BJ (cell line): ENCODE results near the gene COG5. TPM values are rescaled to one million over a fixed set of nuclear protein-coding genes. Genes with fewer than 3 reads are reported as not detected.
"Not testable (repeated sequence)": the region's sequence is repeated elsewhere in the genome, so short reads cannot be mapped to it uniquely, and the experiment has no call there.

Source experiments
- CTCF ChIA-PET: fragments of 350-600 bp; formaldehyde crosslinking; extraction: SDS; loops from one replicate; lab custom pipeline; 2021; ENCODE audit warnings: antibody characterized with exemption, inconsistent platforms; lab: Yijun Ruan, JAX
- POLR2A ChIA-PET: fragments of 300-600 bp; sonication (Branson Sonifier 250); formaldehyde crosslinking; extraction: SDS; loops from one replicate; lab custom pipeline; 2021; ENCODE audit warnings: antibody characterized with exemption; lab: Charles Lee
- DNase-seq: peaks from one replicate; pipeline ENCODE4 v3.0.0-alpha.2; 2011; ENCODE audit warnings: low read depth
- H3K27me3 ChIP-seq: 2 replicates; pipeline ENCODE4 v1.6.0; 2011; ENCODE audit warnings: low read length; ENCODE audit not compliant: control insufficient read depth, insufficient read depth
- H3K36me3 ChIP-seq: 2 replicates; pipeline ENCODE4 v1.5.1; 2011; ENCODE audit warnings: low read length; ENCODE audit not compliant: control insufficient read depth, insufficient read depth
- H3K4me3 ChIP-seq: 2 replicates; pipeline ENCODE4 v1.5.1; 2011; ENCODE audit warnings: low read depth, mild to moderate bottlenecking, control low read depth, low read length
- polyA plus RNA-seq: library from polyadenylated mRNA; depleted of rRNA; stranded (reverse); fragments of >200 nt; gene quantifications from 2 replicates; pipeline ENCODE4 v1.2.3, GENCODE V29; 2011
- TF ChIP-seq, protein P1 (sequence below): IDR thresholded peaks from 2 replicates; pipeline ENCODE4 v1.5.1; 2011; ENCODE audit warnings: low read depth, mild to moderate bottlenecking, control low read depth, inconsistent platforms, low read length, moderate library complexity; ENCODE audit not compliant: insufficient read depth

Gene COG5
- polyA plus RNA-seq, 1 experiment, result 20.5 TPM

DNA sequence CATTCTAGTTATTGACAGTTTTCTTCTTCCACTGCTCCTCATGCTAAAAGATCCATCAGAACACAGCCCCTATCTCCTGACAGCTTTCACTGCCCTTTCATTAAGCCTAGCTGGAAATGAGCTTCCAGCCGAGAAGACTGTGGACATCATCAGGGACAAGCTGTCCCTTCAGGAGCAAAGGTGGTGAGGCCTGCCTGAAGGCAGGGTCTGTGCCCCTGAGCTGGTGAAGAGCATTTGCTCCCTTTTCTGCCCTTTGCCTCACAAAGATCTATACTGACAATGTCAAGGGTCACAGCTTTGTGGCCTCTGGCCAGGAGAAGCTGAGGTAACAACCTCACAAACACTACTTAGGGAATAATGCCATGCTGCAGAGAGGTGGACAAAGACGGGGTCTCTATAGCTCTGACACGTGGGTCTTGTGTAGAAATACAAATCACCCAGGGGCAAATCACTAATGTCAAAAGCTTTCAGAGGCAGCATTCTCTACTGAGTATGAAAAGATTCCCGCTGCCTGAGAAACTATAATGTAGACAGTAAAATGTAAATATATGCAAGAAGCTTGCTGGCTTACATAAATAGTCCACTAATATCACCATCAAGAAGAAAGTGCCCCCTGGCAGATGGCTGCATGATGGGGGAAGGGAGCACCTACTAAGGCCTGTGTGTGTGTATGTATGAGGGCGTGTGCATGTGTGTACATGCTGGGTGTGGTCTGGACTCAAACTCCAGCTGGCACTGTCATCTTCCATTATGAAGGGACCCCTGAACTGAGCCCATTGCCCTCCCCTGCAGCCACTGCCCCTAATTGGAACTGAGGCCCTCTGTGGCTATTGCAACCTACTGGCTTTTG lies 339.1 kb downstream of the COG5 start:
- CTCF ChIA-PET, result interaction anchor here (0.6 kb wide), 1 partner anchor 18 kb away, joined by 3 read pairs; no protein-coding TSS in a partner anchor
- H3K4me3 ChIP-seq, result no peak overlapping the region
- POLR2A ChIA-PET, result no interaction called here

DNA sequence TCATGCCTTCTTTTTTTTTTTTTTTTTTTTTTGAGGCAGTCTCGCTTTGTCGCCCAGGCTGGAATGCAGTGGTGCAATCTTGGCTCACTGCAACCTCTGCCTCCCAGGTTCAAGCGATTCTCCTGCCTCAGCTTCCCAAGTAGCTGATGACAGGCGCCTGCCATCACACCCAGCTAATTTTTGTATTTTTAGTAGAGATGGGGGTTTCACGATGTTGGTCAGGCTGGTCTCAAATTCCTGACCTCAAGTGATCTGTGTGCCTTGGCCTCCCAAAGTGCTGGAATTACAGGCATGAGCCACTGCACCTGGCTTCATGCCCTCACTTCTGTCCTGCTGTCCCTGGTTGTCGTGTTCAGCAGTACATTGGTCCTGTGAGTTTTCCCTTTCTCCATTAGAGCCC lies 342.9 kb downstream of the COG5 start:
- DNase-seq, POLR2A ChIA-PET, H3K4me3 ChIP-seq, H3K36me3 ChIP-seq, H3K27me3 ChIP-seq: not testable (repeated sequence)
- CTCF ChIA-PET, result interaction anchor here (1.4 kb wide), 1 partner anchor 8 kb away, joined by 4 read pairs; no protein-coding TSS in a partner anchor

More for the DNA sequence above, 339.1 kb downstream of the COG5 start:
- Histone ChIP-seq H3K27me3 (no peaks in the 10 kb centered on the region), H3K36me3 (no peaks in the 10 kb centered on the region)
- TF ChIP-seq, protein P1, sequence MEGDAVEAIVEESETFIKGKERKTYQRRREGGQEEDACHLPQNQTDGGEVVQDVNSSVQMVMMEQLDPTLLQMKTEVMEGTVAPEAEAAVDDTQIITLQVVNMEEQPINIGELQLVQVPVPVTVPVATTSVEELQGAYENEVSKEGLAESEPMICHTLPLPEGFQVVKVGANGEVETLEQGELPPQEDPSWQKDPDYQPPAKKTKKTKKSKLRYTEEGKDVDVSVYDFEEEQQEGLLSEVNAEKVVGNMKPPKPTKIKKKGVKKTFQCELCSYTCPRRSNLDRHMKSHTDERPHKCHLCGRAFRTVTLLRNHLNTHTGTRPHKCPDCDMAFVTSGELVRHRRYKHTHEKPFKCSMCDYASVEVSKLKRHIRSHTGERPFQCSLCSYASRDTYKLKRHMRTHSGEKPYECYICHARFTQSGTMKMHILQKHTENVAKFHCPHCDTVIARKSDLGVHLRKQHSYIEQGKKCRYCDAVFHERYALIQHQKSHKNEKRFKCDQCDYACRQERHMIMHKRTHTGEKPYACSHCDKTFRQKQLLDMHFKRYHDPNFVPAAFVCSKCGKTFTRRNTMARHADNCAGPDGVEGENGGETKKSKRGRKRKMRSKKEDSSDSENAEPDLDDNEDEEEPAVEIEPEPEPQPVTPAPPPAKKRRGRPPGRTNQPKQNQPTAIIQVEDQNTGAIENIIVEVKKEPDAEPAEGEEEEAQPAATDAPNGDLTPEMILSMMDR, result no peak
- DNase-seq, result no peak

DNA sequence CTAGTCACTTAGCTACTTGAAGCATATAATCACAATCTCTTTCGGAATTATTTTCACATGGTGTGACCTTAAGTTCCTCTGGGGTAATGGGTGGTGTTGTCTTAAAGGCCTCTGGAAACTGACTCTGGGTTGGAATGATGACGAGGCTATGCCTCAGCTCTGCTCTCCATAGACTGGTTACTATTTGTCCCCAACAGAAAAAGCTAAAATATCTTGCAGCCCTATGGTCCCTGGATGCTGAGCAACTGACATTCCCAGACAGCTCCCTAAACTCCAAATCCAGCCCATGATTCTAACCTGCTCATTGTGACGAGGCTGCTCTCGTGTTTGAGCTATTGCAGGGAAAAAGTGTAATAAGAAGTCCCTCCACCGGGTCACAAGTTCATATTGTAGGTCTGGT lies 343.4 kb downstream of the COG5 start:
- no peak overlapping the region for H3K4me3 ChIP-seq
- ChIA-PET POLR2A (no interaction called here), CTCF (interaction anchor here (1.0 to 1.4 kb wide), 2 partner anchors 8 to 11 kb away, joined by 4 read pairs; no protein-coding TSS in a partner anchor)
- no peak for DNase-seq
- H3K27me3 ChIP-seq, result no peaks in the 10 kb centered on the region
- TF ChIP-seq, protein P1, result no peak
- H3K36me3 ChIP-seq, result no peaks in the 10 kb centered on the region

DNA sequence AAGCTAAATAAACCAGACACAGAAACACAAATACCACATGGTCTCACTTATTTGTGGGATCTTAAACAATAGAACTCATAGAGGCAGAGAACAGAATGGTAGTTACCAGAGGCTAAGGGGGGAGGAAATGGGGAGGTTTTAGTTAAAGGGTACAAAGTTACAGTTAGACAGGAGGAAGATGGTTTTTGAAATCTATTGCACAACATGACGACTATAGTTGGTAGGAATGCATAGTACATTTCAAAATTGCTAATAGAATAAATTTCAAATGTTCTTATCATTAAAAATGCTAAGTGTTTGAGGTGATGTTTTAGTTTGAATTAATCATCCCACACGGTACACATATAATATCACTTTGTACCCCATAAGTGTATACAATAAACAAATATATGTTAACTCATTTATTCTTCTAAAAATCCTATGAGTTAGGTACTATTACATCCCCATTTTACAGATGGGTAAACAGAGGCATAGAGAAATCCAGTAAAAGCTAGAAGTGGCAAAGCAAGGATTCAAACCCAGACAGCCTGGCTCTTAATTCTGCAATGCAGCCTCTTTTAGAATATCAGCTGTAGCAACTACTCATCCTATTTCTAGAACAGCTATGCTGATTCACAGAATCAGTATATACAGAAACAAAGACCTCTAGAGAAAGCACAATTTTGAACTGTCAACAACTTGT lies 344.0 kb downstream of the COG5 start:
- ChIA-PET CTCF (interaction anchor here (1.0 to 1.4 kb wide), 2 partner anchors 9 to 10 kb away, joined by 4 read pairs; no protein-coding TSS in a partner anchor), POLR2A (no interaction called here)
- no peaks in the 10 kb centered on the region for H3K36me3 ChIP-seq
- no peaks in the 10 kb centered on the region for H3K27me3 ChIP-seq
- H3K4me3 ChIP-seq, result no peak overlapping the region
- no peak for DNase-seq
- TF ChIP-seq, protein P1, result no peak

DNA sequence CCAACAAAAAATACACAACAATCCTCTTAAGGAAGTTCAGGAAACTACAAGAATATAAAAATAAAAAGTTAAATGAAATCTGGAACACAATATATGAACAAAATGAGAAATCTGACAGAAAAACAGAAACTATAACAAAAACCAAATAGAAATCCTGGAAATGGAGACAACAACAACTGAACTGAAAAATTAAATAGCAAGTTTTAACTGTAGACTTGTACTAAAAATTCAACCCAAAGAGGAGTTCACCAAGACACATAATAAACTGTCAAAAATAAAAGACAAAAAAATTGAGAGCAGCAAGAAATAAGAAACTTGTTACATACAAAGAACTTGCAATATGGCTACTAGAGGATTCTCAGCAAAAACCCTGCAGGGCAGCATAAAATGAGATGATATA lies 349.8 kb downstream of the COG5 start:
- Histone ChIP-seq H3K4me3 (no peak overlapping the region), H3K36me3 (no peaks in the 10 kb centered on the region; the same call in 1 of the 2 replicates), H3K27me3 (no peaks in the 10 kb centered on the region)
- TF ChIP-seq, protein P1, result no peak
- CTCF ChIA-PET, result interaction anchor here (0.9 to 1.4 kb wide), 3 partner anchors 10 to 22 kb away, joined by 3 to 4 read pairs (median 4); no protein-coding TSS in a partner anchor
- POLR2A ChIA-PET, result no interaction called here
- DNase-seq, result no peak
